Measurements from ENCODE around the gene RPAIN. TPM values are rescaled to one million over a fixed set of nuclear protein-coding genes. Genes with fewer than 3 reads are reported as not detected.
A peak's percentile ranks its signal among the peaks of the same experiment; 100 is the strongest.

The RPAIN gene, protein sequence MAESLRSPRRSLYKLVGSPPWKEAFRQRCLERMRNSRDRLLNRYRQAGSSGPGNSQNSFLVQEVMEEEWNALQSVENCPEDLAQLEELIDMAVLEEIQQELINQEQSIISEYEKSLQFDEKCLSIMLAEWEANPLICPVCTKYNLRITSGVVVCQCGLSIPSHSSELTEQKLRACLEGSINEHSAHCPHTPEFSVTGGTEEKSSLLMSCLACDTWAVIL
- 38.2 and 48.4 TPM in 2 replicates for total RNA-seq

DNA sequence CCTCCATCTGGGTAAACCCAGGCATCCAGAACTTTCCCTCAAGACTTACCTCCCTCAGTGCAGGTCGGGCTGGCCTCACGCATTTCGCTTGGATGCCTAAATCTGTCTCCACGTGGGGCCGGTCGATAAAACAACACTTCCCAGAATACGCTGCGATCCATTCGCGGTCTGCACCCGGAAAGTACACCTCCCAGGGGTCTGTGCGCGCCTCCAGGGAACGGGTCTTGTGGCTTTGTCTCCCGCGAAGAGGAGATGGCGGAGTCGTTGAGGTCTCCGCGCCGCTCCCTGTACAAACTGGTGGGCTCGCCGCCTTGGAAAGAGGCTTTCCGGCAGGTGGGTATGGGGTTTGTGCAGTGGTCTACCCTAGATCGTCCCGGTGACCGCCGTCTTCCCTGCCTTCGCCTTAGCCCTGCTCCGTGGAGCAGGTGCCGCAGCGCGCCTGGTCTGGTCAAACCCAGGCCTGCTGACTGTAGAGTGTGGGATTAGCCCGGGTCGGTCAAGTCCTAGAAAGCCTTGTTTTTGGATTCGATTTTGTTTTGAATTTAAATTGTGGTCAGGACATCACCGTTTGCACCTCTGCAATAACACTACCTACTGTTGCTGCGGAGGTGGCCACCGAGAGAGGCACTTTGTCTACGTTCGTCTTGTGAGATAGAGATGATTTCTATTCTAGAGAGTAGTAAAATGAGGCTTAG is at the start of gene RPAIN:
Gene RPAIN (plus strand): TSS at position 224 of the 695 bp plus-strand sequence. CDS start 29 bp downstream, at position 253.
- peak; percentile 56 for DNase-seq (ENCODE audit: low read depth, low spot score)

DNA sequence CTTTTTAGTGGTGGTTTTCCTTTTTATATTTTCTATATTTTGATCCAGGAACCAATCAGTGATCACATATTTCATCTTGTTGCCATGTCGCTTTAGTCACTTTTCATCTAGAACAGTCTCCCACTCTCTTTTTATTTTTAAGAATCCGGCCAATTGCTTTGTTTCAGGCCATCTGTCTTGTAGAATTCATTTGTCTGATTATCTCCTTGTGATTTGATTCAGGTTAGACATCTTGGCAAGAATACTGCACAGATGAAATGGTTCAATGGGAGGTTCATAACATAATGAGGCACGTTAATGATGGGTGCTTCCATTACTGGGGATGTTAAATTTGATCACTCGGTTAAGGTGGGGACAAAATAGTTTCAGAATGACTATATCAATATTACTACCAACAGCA is 49.6 kb upstream of the RPAIN start:
- DNase-seq (ENCODE audit: low read depth, low spot score) = no peak

DNA sequence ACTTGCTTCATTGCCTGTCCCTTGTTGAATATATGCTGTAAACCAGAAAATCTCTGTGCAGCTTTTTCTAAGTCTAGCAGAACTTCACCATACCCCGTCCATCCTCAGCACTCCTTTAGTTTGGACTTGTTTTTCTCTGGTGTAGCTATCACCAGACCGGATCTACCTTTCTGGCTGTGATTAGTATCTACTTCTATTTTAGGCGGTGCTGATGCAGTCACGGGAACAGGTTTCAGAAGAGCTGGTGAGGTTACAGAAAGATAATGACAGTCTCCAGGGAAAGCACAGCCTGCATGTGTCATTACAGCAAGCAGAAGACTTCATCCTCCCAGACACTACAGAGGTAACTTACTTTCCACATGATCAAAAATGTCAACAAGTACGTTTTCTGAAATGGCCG is 46.9 kb upstream of the RPAIN start:
- DNase-seq (ENCODE audit: low read depth, low spot score) = no peak

DNA sequence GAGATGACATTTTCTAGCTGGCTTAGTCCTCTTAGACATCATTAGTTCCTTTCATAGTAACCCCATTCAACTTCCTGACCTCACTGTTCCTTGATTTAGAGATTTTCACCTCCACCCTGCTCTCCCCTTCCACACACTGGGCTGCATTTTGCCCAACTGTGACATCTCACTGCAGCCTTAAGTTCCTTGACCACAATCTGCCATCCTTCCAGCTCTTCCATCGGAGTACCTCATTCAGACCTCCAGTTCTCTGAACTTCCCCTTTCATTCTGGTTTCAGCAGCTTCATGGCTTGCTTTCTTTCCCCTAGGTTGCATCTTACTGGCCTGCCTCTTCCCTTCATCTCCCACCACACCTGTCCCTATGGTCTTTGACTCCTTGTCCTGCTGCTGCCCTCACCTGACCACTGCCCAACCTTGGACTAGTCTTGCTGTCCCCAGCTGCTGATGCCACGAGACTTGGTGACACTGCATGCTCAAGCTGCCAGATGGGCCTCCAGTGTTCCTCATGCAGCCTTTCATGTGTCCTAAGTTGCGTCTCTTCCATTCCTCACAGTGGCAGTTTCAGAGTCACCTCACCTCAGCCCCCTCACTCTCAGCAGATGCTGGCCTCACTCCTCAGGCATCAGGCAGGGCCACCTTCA is 41.3 kb upstream of the RPAIN start:
- no peak for DNase-seq (ENCODE audit: low read depth, low spot score)

DNA sequence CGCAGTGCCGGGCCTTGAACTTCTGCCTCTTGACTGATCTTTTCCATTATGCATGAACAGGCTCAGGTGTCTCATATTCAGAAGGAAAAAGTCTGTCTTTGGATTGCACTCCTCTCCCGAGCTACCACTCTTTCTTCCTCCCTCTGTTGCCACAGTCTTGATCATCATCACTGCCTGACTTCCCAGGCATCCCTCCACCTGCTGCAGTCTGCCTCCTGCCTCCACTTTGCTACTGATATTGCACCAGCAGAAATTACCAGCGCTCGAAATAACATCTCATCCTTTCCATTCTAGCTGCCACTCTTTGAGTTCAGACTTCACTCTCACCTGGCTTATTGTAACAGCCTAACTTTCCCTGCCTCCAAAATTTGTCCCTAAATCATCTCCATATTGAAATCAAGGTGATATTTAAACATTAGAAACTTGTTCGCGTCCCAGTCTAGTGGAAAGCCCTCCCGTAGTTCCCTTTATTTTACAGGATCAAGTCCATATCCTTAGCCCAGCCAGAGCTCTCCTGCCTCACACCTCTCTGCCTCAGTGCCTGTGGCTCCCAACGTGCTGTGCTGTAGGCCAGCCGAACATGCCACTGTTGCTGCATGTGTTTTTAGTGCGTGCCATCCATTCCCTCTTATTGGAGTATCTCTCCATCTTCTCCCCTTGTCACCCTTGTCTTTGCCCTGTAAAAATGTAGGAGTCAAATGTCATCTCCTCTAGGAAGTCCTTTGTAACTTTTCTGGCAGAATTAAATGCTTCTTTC is 40.5 kb upstream of the RPAIN start:
- DNase-seq (ENCODE audit: low read depth, low spot score) = no peak

- DNase-seq (ENCODE audit: low read depth, low spot score) = no peak
Observed at GRCh38 chr17:5380491-5381135, 39.4 kb upstream of the RPAIN start.

DNA sequence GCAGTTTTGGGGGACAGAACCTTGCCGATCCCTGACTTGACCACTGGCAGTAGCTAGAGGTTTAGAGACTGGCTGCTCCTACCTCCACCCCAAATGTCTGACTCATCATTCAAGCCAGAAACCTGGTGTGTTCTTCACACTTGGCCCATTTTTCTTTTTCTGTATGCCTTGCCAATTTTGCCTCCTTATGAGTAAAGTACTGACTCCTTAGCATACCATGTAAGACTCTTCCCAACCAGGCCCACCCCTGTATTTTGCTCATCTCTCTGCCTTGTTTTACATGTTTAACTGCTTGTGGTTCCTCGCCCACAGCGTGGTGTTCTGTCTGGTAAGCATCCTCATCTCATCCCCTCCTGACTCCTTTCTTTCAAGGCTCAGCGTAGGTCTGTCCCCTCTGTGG is 38.4 kb upstream of the RPAIN start:
- DNase-seq (ENCODE audit: low read depth, low spot score) = no peak

DNA sequence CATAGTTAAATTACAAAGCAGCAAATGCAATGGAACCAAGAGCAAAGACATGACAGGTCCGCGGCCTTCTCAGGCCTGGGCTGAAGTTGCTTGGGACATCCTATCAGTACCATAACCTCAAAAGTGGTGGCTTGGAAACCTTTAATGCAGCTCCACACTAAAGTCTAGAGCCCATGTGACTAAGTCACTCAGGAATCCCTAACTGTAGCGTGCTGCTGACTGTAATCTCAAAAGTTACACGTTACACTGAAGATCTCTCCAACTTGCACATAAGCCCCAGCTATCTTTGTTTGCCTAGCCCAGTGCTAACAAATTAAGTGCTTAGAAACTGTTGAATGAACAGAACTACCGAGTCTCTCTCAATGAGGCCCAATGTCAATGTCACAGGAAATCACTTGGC is 28.3 kb upstream of the RPAIN start:
- no peak for DNase-seq (ENCODE audit: low read depth, low spot score)

- no peak for DNase-seq (ENCODE audit: low read depth, low spot score)
Observed at GRCh38 chr17:5396612-5397011, 23.4 kb upstream of the RPAIN start.

DNA sequence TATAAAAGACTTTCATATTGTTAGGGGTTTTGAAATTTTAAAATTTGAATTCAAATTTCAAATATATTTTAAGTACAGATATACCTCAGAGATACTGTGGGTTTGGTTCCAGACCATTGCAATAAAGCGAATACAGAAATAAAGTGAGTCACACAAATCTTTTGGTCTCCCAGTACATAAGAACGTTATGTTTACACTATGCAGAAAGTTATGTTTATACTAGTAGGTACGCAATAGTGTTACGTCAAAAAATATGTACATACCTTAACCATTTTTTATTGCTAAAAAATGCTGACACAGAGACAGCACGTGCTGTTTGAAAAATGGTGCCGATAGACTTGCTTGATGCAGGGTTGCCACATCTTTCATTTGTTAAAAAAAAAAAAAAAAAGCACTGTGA is 20.2 kb upstream of the RPAIN start:
- DNase-seq (ENCODE audit: low read depth, low spot score) = no peak

- DNase-seq (ENCODE audit: low read depth, low spot score) = no peak
Observed at GRCh38 chr17:5405400-5405799, 14.6 kb upstream of the RPAIN start.

DNA sequence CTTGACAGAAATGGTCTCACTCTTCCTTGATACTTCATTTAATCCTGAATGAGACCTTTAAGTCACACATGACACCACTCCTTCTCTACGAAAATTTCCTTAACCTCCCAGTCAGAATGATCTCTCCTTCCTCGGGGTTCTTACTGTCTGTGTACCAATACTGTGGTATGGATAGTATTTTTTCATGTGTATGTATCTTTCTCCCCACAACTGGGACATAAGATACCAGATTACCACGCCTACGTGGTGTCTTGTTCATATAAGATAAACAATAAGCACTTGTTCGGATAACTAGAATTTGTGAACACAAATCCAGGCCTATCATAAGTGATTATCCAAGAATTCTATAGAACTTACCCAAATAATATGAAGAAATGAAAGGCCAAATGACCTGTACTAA is 11.8 kb upstream of the RPAIN start:
- no peak for DNase-seq (ENCODE audit: low read depth, low spot score)

- DNase-seq (ENCODE audit: low read depth, low spot score) = no peak
Observed at GRCh38 chr17:5410594-5411272, 9.2 kb upstream of the RPAIN start.

DNA sequence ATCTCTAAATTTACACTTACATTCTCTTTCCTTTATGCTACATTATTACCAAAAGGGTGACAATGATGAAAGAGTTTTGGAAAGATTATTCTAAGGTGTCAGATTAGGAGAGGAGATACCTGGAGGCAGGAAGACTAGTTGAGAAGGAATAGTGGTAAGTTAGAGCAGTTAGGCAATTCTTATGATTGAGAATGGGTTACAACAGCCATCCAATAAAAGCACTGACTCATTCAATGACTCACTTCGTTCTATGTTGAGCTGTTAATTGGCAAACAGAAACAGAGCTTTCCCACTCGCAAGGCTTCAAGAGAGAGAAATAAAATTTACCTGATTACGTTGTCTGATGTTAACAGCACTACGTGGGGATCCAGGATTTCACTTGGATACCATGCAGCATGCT is 6.3 kb upstream of the RPAIN start:
- no peak for DNase-seq (ENCODE audit: low read depth, low spot score)

- DNase-seq (ENCODE audit: low read depth, low spot score) = no peak
Observed at GRCh38 chr17:5416901-5417300, 3.1 kb upstream of the RPAIN start.

DNA sequence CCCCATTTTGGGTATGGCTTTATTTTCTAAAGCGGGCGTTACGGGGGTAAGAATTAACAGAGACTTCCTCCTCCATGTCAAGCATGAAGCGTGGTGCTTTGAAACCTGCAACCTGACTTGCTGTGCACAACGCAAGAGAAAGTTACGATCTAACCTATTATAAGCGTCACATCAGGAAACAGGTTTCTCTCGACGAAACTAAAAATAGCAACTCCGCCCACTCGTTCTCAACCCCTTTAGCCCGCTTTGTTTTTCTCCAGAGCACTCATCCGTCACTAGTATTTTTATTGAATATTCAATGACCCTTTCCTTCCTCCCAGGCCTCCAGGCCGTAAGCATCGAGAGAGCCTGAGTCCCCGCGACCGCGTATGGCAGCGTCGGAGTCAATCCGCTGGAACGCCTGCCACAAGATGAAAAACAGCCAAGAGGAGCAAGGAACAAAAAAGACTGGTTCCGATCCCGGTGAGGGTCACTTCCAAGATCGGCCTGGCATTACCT is 1.1 kb upstream of the RPAIN start:
- DNase-seq (ENCODE audit: low read depth, low spot score) = no peak

DNA sequence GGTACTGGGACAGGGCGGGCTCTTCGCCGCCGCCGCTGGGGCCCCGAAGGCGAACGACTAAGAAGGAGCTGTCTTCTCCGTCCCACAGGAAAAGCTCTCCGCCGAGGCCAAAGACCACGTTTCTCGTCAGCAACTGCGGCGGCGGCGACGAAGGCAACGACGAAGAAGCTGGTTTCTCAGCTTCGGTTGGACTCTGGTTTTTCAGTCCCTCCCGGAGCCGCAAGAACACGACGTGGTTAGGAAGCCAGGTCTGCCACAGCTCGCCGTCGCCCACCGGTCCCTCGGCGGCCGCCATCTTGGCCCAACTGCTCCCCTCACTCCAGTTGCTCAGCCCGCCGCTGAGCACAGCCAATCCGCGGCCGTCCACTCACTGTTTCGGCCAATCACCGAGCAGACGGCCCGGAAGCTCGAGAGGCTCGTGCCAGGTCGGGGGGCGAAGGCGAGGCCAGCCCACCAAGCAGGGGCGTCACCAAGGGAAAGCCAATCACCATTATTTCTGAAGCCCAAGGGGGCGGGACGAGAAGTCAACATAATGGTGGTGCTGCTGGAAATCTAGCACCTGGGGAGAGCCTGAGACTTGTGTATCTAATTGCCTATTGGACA is 525 bp upstream of the RPAIN start, which contains the start of gene NUP88:
Gene NUP88 (minus strand): TSS at position 307 of the 603 bp plus-strand sequence. CDS start 12 bp downstream, at position 295.
- peak; percentile 94 for DNase-seq (ENCODE audit: low read depth, low spot score)

DNA sequence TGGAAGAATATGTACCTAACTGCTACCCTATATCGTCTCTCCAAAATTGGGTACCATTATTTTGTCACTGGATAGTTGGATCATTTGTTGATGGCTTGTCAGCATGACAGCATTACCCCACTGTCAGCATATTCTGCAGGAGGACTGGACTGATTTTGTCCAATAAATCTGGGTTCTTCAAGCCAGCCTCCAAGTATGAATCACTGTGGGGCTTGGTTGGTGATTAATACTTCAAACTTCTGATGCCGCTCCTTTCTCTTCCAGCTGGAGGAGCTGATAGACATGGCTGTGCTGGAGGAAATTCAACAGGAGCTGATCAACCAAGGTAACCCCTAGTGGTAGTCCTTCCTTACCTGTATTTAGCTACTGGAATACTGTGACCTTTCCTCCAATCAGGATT is 2.5 kb downstream of the RPAIN start:
- DNase-seq (ENCODE audit: low read depth, low spot score) = no peak

- DNase-seq (ENCODE audit: low read depth, low spot score) = no peak
Observed at GRCh38 chr17:5424909-5425308, 4.9 kb downstream of the RPAIN start.

DNA sequence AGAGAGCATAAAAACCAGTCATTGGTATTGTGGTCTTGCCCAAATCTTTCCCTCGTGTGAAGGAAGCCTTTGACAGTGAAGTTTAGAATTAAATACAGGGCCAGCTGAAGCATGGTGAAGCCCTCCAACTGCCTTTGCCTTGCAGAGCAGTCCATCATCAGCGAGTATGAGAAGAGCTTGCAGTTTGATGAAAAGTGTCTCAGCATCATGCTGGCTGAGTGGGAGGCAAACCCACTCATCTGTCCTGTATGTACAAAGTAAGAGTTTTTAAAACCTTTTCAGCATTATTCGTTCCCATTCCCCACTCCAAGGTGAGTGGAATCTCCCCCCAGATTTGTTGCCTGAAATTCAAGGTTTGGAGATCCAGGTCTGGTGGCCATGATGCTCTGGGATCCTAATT is 5.8 kb downstream of the RPAIN start:
- DNase-seq (ENCODE audit: low read depth, low spot score) = no peak

Measured in pulmonary artery endothelial cell (primary cell).